ENCODE data around the gene COBL. TPM values are rescaled to one million over a fixed set of nuclear protein-coding genes. Genes with fewer than 3 reads are reported as not detected.

The COBL gene
- total RNA-seq, 1 experiment from 2014 or later: 52.3 TPM

DNA sequence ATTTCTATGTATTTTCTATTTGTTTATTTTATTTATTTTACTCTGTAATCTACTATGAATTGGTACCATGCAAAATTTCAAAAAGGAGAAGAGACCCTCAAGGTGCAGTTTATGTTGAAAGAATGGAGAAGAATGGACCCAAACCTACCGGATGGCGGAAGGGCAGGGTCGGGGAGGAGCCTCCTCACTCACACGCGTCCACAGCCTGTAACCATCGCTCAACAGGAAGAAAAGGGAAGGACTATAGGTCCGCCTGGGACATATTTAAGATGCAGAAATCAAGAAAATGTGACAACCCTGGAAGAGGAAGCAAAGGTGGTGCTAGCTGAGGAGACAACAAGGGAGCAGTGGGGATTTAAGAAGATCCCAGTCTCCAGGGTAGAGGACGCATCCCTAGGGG lies 158.4 kb downstream of the COBL start:
- Histone ChIP-seq H3K4ac (ENCODE audit: low read depth, low read length) (no peak overlapping the region), H3K79me1 (ENCODE audit: insufficient read depth, low read depth, low read length, poor library complexity, severe bottlenecking) (no peaks in the 10 kb centered on the region), H3K14ac (ENCODE audit: insufficient read depth, low read length) (no peak overlapping the region), H2AFZ (ENCODE audit: low read length) (no peak overlapping the region), H2BK5ac (ENCODE audit: insufficient read length, low read length) (no peak overlapping the region), H4K8ac (replicated peaks; ENCODE audit: insufficient read length, low read depth, low read length) (no peak overlapping the region), H2AK5ac (ENCODE audit: insufficient read length, low read length) (no peak overlapping the region), H3K27me3 (ENCODE audit: insufficient read depth, low read length) (no peaks in the 10 kb centered on the region), H2BK12ac (ENCODE audit: insufficient read length, low read depth, low read length) (no peak overlapping the region), H3K79me2 (ENCODE audit: insufficient read depth, low read length) (no peaks in the 10 kb centered on the region), H4K20me1 (ENCODE audit: control insufficient read depth, insufficient read depth, insufficient read length) (no peaks in the 10 kb centered on the region), H3K27ac (ENCODE audit: insufficient read length, low read depth, low read length) (no peak overlapping the region), H3K56ac (ENCODE audit: insufficient read length, low read depth, low read length) (no peak overlapping the region), H2BK20ac (ENCODE audit: low read depth, low read length, poor library complexity, severe bottlenecking) (no peak overlapping the region), H2BK15ac (ENCODE audit: low read depth, low read length) (no peak overlapping the region), H4K91ac (ENCODE audit: insufficient read length, low read depth, low read length) (no peak overlapping the region), H3K4me1 (ENCODE audit: insufficient read depth, low read length) (peaks cover 3% of the 10 kb centered on the region), H3T11ph (ENCODE audit: low read length) (no peak overlapping the region), H3K9me3 (ENCODE audit: control insufficient read depth, low read depth, low read length) (no peaks in the 10 kb centered on the region), H3K23ac (ENCODE audit: insufficient read length, low read depth, low read length) (no peak overlapping the region), H3K4me2 (ENCODE audit: insufficient read depth, insufficient read length, low read length) (no peak overlapping the region), H2BK120ac (ENCODE audit: low read depth, low read length, poor library complexity, severe bottlenecking) (no peak overlapping the region), H3K23me2 (ENCODE audit: insufficient read length, low read depth, low read length, poor library complexity, severe bottlenecking) (no peaks in the 10 kb centered on the region), H3K18ac (ENCODE audit: insufficient read length, low read depth, low read length) (no peak overlapping the region), H4K5ac (ENCODE audit: insufficient read length, low read depth, low read length) (no peak overlapping the region), H3K9ac (ENCODE audit: extremely low read depth, insufficient read length, low read length) (no peak overlapping the region)
- Mint-ChIP-seq H3K36me3 (ENCODE audit: insufficient read depth in 1 of 3, low read depth in 3 of 3) (no peaks in the 10 kb centered on the region; a peak in 1 of 7 replicates), H3K4me1 (peaks cover 23 to 24% of the 10 kb centered on the region in 2 experiments), H3K27me3 (ENCODE audit: low read depth) (no peaks in the 10 kb centered on the region), H3K9me3 (no peaks in the 10 kb centered on the region), H3K27ac (no peak overlapping the region; a peak in 2 of 7 replicates), H3K4me3 (no peak overlapping the region)
- TF ChIP-seq, protein P1, sequence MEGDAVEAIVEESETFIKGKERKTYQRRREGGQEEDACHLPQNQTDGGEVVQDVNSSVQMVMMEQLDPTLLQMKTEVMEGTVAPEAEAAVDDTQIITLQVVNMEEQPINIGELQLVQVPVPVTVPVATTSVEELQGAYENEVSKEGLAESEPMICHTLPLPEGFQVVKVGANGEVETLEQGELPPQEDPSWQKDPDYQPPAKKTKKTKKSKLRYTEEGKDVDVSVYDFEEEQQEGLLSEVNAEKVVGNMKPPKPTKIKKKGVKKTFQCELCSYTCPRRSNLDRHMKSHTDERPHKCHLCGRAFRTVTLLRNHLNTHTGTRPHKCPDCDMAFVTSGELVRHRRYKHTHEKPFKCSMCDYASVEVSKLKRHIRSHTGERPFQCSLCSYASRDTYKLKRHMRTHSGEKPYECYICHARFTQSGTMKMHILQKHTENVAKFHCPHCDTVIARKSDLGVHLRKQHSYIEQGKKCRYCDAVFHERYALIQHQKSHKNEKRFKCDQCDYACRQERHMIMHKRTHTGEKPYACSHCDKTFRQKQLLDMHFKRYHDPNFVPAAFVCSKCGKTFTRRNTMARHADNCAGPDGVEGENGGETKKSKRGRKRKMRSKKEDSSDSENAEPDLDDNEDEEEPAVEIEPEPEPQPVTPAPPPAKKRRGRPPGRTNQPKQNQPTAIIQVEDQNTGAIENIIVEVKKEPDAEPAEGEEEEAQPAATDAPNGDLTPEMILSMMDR (conservative IDR thresholded peaks at IDR 0.05): no peak
- WGBS (ENCODE audit: extremely low coverage, insufficient read length, low lambda C conversion rate): no CpG with 5 or more reads among the region's 8 CpGs
- no peak for DNase-seq

Data from H9 (cell line).